SK-N-SH (cell line): ENCODE data around the gene RNU7-1. TPM values are rescaled to one million over a fixed set of nuclear protein-coding genes. Genes with fewer than 3 reads are reported as not detected.

Experiments used
- CTCF ChIA-PET: fragments of 300-600, 350-600 bp; formaldehyde crosslinking; extraction: SDS; loops from one replicate; lab custom pipeline; 2021; lab: Yijun Ruan, JAX
- POLR2A ChIA-PET: fragments of 350-600 bp; sonication (Branson Sonifier 250); formaldehyde crosslinking; extraction: SDS; loops from one replicate; lab custom pipeline; 2020; ENCODE audit warnings: antibody characterized with exemption, inconsistent platforms; lab: Yijun Ruan, JAX
- DNase-seq: peaks from one replicate; pipeline ENCODE4 v3.0.0; 2012
- H2AFZ ChIP-seq: fragments of 200-600 bp; sonication (generic); 2 replicates; pipeline ENCODE4 v1.8.1; 2016; ENCODE audit warnings: antibody characterized with exemption, mild to moderate bottlenecking, low read depth
- H3F3A ChIP-seq: fragments of 200-600 bp; sonication (generic); replicated peaks from 2 replicates; pipeline ENCODE3; 2016; ENCODE audit warnings: antibody characterized with exemption, mild to moderate bottlenecking; ENCODE audit not compliant: insufficient read depth
- H3K27ac ChIP-seq, 2 experiments: fragments of 200-500 bp in 1 of 2; fragments of 200-600 bp in 1 of 2; sonication (Bioruptor generic) in 1 of 2; sonication (generic), shearing (Covaris generic) in 1 of 2; 2 replicates each; pipeline versions ENCODE4 v1.5.1 to v1.6.1; 2014 to 2016; ENCODE audit warnings: low read depth in 2 of 2, inconsistent platforms in 1 of 2, low read length in 1 of 2, mild to moderate bottlenecking in 1 of 2, mixed read lengths in 1 of 2
- H3K27me3 ChIP-seq: fragments of 200-600 bp; sonication (generic), shearing (Covaris generic); 2 replicates; pipeline ENCODE4 v1.6.1; 2016; ENCODE audit warnings: mixed run types; ENCODE audit not compliant: insufficient read depth
- H3K36me3 ChIP-seq, 2 experiments: fragments of 200-500 bp in 1 of 2; fragments of 200-600 bp in 1 of 2; sonication (Bioruptor generic) in 1 of 2; sonication (generic) in 1 of 2; replicated peaks in 1 of 2; 2 replicates each; pipeline versions ENCODE3 to v1.5.1; 2014 to 2016; ENCODE audit warnings: low read length in 1 of 2, mild to moderate bottlenecking in 1 of 2; ENCODE audit not compliant: insufficient read depth in 2 of 2, control insufficient read depth in 1 of 2
- H3K4me1 ChIP-seq, 2 experiments: fragments of 200-500 bp in 1 of 2; fragments of 200-600 bp in 1 of 2; sonication (Bioruptor generic) in 1 of 2; sonication (generic), shearing (Covaris generic) in 1 of 2; 2 replicates each; pipeline versions ENCODE4 v1.5.1 to v1.6.1; 2014 to 2016; ENCODE audit warnings: low read depth in 1 of 2, low read length in 1 of 2, mixed run types in 1 of 2; ENCODE audit not compliant: insufficient read depth in 2 of 2, control insufficient read depth in 1 of 2
- H3K4me2 ChIP-seq: fragments of 200-600 bp; sonication (generic), shearing (Covaris generic); 2 replicates; pipeline ENCODE4 v1.6.1; 2017; ENCODE audit warnings: mixed run types
- H3K4me3 ChIP-seq, 2 experiments: fragments of 200-500 bp in 1 of 2; fragments of 200-600 bp in 1 of 2; sonication (Bioruptor generic) in 1 of 2; sonication (generic), shearing (Covaris generic) in 1 of 2; 2 replicates each; pipeline versions ENCODE4 v1.5.1 to v1.8.1; 2014 to 2016; ENCODE audit warnings: low read depth in 2 of 2, inconsistent platforms in 1 of 2, low read length in 1 of 2, mild to moderate bottlenecking in 1 of 2, mixed read lengths in 1 of 2, moderate library complexity in 1 of 2
- H3K79me2 ChIP-seq: fragments of 200-600 bp; sonication (generic); 2 replicates; pipeline ENCODE4 v1.8.1; 2017; ENCODE audit warnings: mild to moderate bottlenecking; ENCODE audit not compliant: insufficient read depth
- H3K9ac ChIP-seq: fragments of 200-600 bp; sonication (generic); 2 replicates; pipeline ENCODE4 v1.6.1; 2017; ENCODE audit warnings: mixed run types
- H3K9me2 ChIP-seq: fragments of 200-600 bp; sonication (generic); 2 replicates; pipeline ENCODE4 v1.6.1; 2017; ENCODE audit warnings: mixed run types
- H3K9me3 ChIP-seq: fragments of 200-600 bp; sonication (generic); 2 replicates; pipeline ENCODE4 v1.6.1; 2017; ENCODE audit warnings: mixed run types, mild to moderate bottlenecking, moderate library complexity
- H4K20me1 ChIP-seq: fragments of 200-600 bp; sonication (generic); 2 replicates; pipeline ENCODE4 v1.6.1; 2017; ENCODE audit warnings: mild to moderate bottlenecking, mixed run types; ENCODE audit not compliant: insufficient read depth
- CHD2 ChIP-seq: fragments of 150-350 bp; IDR thresholded peaks from 2 replicates; pipeline ENCODE4 v1.6.1; 2018; ENCODE audit warnings: low read length; ENCODE audit not compliant: partially characterized antibody
- ELF1 ChIP-seq: IDR thresholded peaks from 2 replicates; pipeline ENCODE4 v1.4.0; 2012
- EZH2phosphoT487 ChIP-seq: fragments of 200-600 bp; sonication (generic); IDR thresholded peaks from 2 replicates; pipeline ENCODE4 v1.6.1; 2017; ENCODE audit warnings: low read depth, mixed run types, mild to moderate bottlenecking, antibody characterized with exemption, moderate library complexity, borderline replicate concordance
- FOSL2 ChIP-seq: IDR thresholded peaks from 2 replicates; pipeline ENCODE4 v1.4.0; 2012; ENCODE audit warnings: low read depth, mild to moderate bottlenecking, moderate library complexity, borderline replicate concordance
- FOXJ3 ChIP-seq: sonication (generic); formaldehyde crosslinking; IDR thresholded peaks from 2 replicates; pipeline ENCODE4 v1.5.1; 2020; ENCODE audit warnings: mild to moderate bottlenecking, missing genetic modification reagents
- FOXM1 ChIP-seq: IDR thresholded peaks from 2 replicates; pipeline ENCODE4 v1.4.0; 2012; ENCODE audit warnings: low read depth, mild to moderate bottlenecking
- JUND ChIP-seq: IDR thresholded peaks from 2 replicates; pipeline ENCODE4 v1.4.0; 2012
- MEF2A ChIP-seq: IDR thresholded peaks from 2 replicates; pipeline ENCODE4 v1.4.0; 2012; ENCODE audit warnings: low read depth, borderline replicate concordance
- RFX5 ChIP-seq: IDR thresholded peaks from 2 replicates; pipeline ENCODE4 v1.6.1; 2012; ENCODE audit warnings: mild to moderate bottlenecking, improper control_type of control experiment, low read length
- WGBS: methylation state at CpG from one replicate; pipeline ENCODE4 v1.1.6; 2017; ENCODE audit warnings: low lambda C conversion rate; 5-methylcytosine and 5-hydroxymethylcytosine counted together
- polyA plus RNA-seq, 3 experiments: library from polyadenylated mRNA; depleted of rRNA; stranded (reverse); fragments of >200 nt; gene quantifications; 2 replicates each; pipeline ENCODE4 v1.2.3, GENCODE V29; 2012
- TF ChIP-seq, protein P1 (sequence below): IDR thresholded peaks from 2 replicates; pipeline ENCODE4 v1.4.0; 2012; ENCODE audit warnings: low read depth, borderline replicate concordance
- TF ChIP-seq, protein P2 (sequence below): IDR thresholded peaks from 2 replicates; pipeline ENCODE4 v1.4.0; 2012; ENCODE audit warnings: low read depth, borderline replicate concordance
- TF ChIP-seq, protein P3 (sequence below): IDR thresholded peaks from 2 replicates; pipeline ENCODE4 v1.4.0; 2012; ENCODE audit warnings: low read depth
- TF ChIP-seq, protein P4 (sequence below): fragments of 200-600 bp; sonication (generic); IDR thresholded peaks from 2 replicates; pipeline ENCODE4 v1.6.1; 2017; ENCODE audit warnings: antibody characterized with exemption, mild to moderate bottlenecking, moderate library complexity
- TF ChIP-seq, protein P5 (sequence below): IDR thresholded peaks from 2 replicates; pipeline ENCODE4; 2012

Gene RNU7-1
- polyA plus RNA-seq, 1 of the 3 experiments (the other 2 are of a cell fraction) = not detected

DNA sequence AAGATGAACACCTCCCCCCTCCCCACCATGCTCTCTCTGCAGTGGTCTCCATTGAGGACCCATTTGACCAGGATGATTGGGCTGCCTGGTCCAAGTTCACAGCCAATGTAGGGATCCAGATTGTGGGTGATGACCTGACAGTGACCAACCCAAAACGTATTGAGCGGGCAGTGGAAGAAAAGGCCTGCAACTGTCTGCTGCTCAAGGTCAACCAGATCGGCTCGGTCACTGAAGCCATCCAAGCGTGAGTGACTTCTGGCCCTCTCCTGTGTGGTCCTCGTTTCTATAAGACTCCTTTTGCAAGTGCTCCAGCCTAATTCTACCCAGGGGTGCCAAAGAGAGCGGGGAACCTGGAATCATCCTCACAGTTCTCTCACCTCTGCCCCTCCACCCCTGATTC is 22.1 kb upstream of the RNU7-1 start:
- Histone ChIP-seq H3K36me3 (peaks cover 6 to 9% of the 10 kb centered on the region in 2 experiments), H3K9ac (no peak overlapping the region), H3K27ac (no peak overlapping the region), H3K27me3 (no peaks in the 10 kb centered on the region), H4K20me1 (no peaks in the 10 kb centered on the region), H3F3A (peaks cover 25% of the 10 kb centered on the region), H3K4me1 (peaks cover 22 to 24% of the 10 kb centered on the region in 2 experiments; a peak in 3 of 4 replicates), H2AFZ (no peak overlapping the region), H3K4me2 (no peak overlapping the region), H3K9me3 (no peaks in the 10 kb centered on the region), H3K9me2 (no peaks in the 10 kb centered on the region), H3K4me3 (no peak overlapping the region), H3K79me2 (peaks cover 3% of the 10 kb centered on the region; the same call in 1 of the 2 replicates)
- WGBS = 89% methylated on average over 7 of the region's 7 CpGs
- no peak for DNase-seq
- ChIA-PET POLR2A (interaction anchor here (0.9 to 1.4 kb wide), 4 partner anchors 9 to 40 kb away, joined by 3 to 5 read pairs (median 3); no protein-coding TSS in a partner anchor), CTCF (interaction anchor here (1.3 to 8.2 kb wide), 5 partner anchors 16 to 49 kb away, joined by 3 to 134 read pairs (median 5); partner anchors contain the start of genes C12orf57, RNU7-1 and SPSB2)
- no peak for TF ChIP-seq FOXM1
- TF ChIP-seq, protein P1, sequence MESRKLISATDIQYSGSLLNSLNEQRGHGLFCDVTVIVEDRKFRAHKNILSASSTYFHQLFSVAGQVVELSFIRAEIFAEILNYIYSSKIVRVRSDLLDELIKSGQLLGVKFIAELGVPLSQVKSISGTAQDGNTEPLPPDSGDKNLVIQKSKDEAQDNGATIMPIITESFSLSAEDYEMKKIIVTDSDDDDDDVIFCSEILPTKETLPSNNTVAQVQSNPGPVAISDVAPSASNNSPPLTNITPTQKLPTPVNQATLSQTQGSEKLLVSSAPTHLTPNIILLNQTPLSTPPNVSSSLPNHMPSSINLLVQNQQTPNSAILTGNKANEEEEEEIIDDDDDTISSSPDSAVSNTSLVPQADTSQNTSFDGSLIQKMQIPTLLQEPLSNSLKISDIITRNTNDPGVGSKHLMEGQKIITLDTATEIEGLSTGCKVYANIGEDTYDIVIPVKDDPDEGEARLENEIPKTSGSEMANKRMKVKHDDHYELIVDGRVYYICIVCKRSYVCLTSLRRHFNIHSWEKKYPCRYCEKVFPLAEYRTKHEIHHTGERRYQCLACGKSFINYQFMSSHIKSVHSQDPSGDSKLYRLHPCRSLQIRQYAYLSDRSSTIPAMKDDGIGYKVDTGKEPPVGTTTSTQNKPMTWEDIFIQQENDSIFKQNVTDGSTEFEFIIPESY = no peak
- TF ChIP-seq RFX5 = no peak
- TF ChIP-seq, protein P2, sequence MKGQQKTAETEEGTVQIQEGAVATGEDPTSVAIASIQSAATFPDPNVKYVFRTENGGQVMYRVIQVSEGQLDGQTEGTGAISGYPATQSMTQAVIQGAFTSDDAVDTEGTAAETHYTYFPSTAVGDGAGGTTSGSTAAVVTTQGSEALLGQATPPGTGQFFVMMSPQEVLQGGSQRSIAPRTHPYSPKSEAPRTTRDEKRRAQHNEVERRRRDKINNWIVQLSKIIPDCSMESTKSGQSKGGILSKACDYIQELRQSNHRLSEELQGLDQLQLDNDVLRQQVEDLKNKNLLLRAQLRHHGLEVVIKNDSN = no peak
- TF ChIP-seq, protein P3, sequence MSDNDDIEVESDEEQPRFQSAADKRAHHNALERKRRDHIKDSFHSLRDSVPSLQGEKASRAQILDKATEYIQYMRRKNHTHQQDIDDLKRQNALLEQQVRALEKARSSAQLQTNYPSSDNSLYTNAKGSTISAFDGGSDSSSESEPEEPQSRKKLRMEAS = no peak
- TF ChIP-seq, protein P4, sequence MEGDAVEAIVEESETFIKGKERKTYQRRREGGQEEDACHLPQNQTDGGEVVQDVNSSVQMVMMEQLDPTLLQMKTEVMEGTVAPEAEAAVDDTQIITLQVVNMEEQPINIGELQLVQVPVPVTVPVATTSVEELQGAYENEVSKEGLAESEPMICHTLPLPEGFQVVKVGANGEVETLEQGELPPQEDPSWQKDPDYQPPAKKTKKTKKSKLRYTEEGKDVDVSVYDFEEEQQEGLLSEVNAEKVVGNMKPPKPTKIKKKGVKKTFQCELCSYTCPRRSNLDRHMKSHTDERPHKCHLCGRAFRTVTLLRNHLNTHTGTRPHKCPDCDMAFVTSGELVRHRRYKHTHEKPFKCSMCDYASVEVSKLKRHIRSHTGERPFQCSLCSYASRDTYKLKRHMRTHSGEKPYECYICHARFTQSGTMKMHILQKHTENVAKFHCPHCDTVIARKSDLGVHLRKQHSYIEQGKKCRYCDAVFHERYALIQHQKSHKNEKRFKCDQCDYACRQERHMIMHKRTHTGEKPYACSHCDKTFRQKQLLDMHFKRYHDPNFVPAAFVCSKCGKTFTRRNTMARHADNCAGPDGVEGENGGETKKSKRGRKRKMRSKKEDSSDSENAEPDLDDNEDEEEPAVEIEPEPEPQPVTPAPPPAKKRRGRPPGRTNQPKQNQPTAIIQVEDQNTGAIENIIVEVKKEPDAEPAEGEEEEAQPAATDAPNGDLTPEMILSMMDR = no peak
- no peak for TF ChIP-seq MEF2A
- TF ChIP-seq ELF1 = no peak
- no peak for TF ChIP-seq JUND
- no peak for TF ChIP-seq EZH2phosphoT487
- TF ChIP-seq, protein P5, sequence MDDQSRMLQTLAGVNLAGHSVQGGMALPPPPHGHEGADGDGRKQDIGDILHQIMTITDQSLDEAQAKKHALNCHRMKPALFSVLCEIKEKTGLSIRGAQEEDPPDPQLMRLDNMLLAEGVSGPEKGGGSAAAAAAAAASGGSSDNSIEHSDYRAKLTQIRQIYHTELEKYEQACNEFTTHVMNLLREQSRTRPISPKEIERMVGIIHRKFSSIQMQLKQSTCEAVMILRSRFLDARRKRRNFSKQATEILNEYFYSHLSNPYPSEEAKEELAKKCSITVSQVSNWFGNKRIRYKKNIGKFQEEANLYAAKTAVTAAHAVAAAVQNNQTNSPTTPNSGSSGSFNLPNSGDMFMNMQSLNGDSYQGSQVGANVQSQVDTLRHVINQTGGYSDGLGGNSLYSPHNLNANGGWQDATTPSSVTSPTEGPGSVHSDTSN = no peak
- TF ChIP-seq CHD2 = no peak
- TF ChIP-seq FOXJ3 = no peak
- TF ChIP-seq FOSL2 = no peak
